ACHN (cell line): ENCODE data around the gene EWSR1.

ENCODE experiments used
- DNase-seq: peaks from one replicate; pipeline ENCODE4 v3.0.0-alpha.2; 2015
- in situ Hi-C: cut with HindIII; loops from 2 replicates; pipeline ENCODE4 v1.10.0; 2017; ENCODE audit warnings: low sequenced_read_pairs, low pct_ligation_motif_present, low pct_unique_long_range_greater_than_20kb

Gene EWSR1

GRCh38 chr22:29328055-29328454, 60.0 kb downstream of the EWSR1 start:
- no peak for DNase-seq
- in situ Hi-C loops: no loop called here

- in situ Hi-C loops: no loop called here
- no peak for DNase-seq
Measured at GRCh38 chr22:29328566-29329500, 60.8 kb downstream of the EWSR1 start.

DNA sequence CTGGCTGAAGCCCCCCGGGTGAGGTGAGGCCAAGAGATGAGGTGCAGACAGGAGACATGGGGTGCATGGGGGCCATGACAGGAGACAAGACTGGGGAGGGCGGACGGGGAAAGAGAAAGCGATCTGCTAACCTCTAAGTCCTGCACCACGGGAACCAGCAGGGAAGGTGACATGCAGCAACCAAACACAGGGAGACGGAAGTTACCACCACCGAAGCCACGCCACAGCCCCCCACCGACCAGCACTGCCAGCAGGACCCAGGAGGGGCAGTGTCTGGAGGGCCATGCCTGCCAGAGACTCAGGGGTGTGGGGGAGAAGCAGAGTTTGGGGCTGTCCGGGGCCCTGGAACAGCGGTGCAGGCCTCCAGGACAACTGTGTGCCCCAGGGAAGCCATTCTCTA, 61.5 kb downstream of the EWSR1 start:
- in situ Hi-C loops: no loop called here
- DNase-seq: no peak

- DNase-seq: no peak
- in situ Hi-C loops: no loop called here
Measured at GRCh38 chr22:29330291-29330690, 62.2 kb downstream of the EWSR1 start.

- no peak for DNase-seq
- in situ Hi-C loops: no loop called here
Measured at GRCh38 chr22:29330753-29331152, 62.7 kb downstream of the EWSR1 start.

GRCh38 chr22:29331213-29331612, 63.1 kb downstream of the EWSR1 start:
- in situ Hi-C loops: no loop called here
- no peak for DNase-seq

DNA sequence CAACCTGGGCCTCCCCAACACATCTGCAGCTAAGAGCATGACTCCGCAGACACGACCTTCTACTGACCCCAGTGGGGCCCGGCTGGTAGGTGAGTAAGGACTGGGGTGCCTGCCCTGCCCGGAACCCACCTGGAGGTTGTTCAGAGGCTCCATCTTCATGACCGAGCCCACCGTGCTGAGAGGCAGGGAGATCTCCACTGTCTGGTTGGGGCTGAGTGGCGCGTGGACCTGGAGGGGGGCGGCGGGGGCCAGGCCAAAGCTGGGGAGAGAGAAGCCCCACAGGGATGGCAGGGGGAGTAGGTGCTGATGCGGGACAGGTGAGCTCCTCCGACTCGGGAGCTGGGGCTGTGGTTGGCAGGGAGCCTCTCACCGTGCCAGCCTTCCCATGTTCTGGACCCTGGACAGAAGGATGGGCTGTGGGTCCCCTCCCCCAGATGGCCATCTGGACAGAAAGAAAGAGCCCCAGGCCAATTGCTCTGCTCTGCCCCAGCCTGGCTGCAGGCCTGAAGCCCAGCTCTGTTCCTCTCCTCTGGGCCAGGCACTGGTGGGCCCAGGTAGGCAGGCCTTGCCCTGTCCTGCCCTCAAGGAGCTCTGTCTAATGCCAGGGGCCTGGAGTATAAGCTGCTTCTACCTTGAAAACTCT, 63.7 kb downstream of the EWSR1 start:
- in situ Hi-C loops: no loop called here
- DNase-seq: no peak

DNA sequence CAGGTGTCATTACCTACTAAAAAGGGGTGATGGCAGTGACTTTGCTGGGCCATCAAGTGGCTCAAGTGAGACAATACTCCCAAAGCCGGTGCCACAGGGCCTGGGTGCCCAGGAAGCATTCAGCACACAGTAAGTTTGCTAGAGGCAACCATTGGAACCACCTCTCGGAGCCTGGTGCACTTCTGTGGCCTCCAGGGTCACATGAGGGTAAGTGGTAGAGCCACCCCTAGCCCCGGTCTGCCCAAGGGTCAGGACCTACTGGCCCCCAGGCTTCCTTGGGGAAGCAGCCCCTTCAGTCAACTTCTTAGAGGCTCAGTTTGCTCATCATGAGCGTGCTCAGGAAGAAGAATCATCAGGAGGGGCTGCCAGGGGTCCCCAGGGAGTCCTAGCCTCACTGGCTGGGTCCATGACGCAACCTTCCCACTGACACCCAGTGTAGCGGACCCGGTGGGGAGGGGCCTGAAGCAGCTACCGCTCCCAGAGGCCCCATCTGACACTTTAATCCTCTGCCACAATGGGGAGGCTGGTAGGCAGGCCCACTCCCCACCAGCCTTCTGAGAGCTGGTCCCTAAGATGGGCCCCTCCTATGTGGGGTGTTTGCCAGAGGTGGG, 64.9 kb downstream of the EWSR1 start:
- in situ Hi-C loops: no loop called here

GRCh38 chr22:29334148-29334547, 66.1 kb downstream of the EWSR1 start:
- in situ Hi-C loops: no loop called here

More for the DNA sequence above, 64.9 kb downstream of the EWSR1 start:
- DNase-seq: no peak

DNA sequence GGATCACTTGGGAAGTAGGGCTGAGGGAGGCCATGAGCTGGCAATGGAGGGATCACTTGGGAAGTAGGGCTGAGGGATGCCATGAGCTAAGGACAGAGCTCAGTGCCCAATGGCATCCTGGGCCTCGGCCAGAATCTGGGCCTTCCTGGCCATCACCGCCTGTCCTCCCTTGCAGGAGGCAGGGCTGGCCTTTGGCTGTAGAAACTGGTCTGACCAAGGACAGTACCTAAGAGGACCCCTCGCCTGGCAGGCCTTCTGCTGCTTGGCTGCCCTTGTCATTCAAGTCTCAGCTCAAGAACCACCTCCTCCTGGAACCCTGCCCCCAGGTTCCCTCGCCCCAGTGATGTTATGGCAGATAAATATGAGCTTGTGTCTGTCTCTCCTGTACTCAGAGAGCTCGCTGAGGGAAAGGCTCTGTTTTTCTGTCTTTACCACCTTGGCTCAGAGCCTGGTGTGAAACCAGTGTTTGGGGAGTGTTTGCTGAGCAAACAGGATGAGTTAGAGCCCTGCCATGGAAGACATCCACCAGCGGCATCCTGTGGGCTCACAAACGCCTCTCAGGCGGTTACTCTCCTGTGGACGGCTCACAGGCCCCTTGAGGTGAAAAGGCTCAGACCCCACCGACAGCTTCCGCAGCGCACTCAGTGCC, 66.8 kb downstream of the EWSR1 start:
- DNase-seq: no peak
- in situ Hi-C loops: no loop called here

More at GRCh38 chr22:29334148-29334547, 66.1 kb downstream of the EWSR1 start:
- no peak for DNase-seq

GRCh38 chr22:29335656-29336055, 67.6 kb downstream of the EWSR1 start:
- in situ Hi-C loops: no loop called here
- no peak for DNase-seq

DNA sequence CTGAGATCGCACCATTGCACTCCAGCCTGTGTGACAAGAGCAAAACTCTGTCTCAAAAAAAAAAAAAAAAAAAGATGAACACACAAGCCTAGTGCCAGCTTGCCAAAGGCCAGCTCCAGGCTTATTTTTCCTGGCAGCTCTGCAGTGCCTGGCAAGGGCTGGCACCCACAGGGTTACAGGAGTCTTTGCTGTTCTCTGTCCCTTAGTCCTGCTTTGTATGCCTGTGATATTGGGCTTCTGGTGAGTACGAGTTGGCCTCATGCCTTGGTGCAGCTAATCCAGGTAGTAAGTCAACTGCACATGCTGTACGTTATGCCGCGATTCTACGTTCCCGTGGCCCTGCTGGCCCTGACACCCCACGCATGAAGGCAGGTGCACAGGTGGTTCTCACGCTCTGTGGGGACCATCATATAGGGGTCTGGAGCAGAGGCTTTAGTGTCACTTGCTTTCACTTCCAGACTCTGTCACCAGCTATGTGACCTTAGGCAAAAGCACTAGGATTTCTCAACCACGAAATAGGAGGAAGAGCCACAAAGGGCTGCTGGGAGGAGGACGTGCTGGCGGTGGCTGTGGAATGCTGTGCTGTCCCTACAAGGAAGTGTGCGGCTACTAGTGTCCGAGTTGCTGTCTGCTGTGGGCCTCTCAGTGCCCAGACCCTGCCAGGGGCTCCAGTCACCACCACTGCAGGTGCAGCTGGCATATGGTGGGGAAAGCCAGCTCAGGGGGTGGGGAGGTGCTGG, 68.9 kb downstream of the EWSR1 start:
- no peak for DNase-seq
- in situ Hi-C loops: no loop called here

GRCh38 chr22:29337631-29338284, 69.7 kb downstream of the EWSR1 start:
- DNase-seq: no peak
- in situ Hi-C loops: no loop called here

DNA sequence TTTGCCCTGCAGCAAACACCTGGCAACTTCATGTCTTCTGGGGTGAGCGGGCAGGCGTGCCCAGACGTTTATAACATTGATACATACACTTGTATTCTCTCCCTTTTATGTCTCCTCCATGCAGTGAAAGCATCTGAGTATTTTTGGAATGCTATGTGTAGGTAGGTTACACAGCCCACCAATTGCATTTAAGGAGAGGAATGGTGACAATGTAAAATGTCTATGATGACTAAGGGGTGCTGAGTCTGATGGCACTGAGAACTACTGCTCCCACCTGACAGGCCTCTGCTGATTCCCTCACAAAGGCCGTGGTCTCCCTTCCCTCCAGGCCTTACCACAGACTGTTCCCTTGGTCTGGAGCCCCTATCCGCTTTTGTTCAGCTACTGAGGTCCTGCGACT, 70.3 kb downstream of the EWSR1 start:
- DNase-seq: no peak
- in situ Hi-C loops: no loop called here

GRCh38 chr22:29339381-29340235, 71.5 kb downstream of the EWSR1 start:
- in situ Hi-C loops: no loop called here
- no peak for DNase-seq

DNA sequence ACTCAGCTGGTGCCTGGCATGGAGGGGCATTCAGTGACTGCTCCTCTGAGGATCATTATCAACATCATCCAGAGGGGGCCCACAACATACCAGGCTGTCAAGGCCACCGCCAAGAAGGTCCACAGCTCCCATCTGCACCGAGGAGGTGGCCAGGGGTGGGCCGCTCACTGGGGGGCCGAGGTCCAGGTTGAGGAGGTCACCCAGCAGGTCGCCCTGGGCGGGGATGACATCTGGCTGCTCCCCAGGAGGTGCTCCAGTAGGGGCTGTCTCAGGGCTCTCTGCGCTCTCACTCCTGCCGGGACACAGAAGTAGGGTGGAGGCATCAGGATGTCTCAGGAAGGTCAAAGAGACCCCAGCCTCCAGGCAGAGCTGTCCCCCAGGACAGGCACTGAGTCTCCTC, 72.5 kb downstream of the EWSR1 start:
- no peak for DNase-seq
- in situ Hi-C loops: no loop called here
